Transverse colon (tissue), 4 donors: ENCODE results near the gene SYNE2. TPM values are rescaled to one million over a fixed set of nuclear protein-coding genes. Genes with fewer than 3 reads are reported as not detected.

Experiments used
- DNase-seq: peaks from one replicate; pipeline ENCODE4 v3.0.0-alpha.2; 2019
- H3K27ac ChIP-seq, 4 donors: fragments of 200-600 bp; sonication (generic); 2 replicates each; pipeline ENCODE4 v1.5.1; 2016 to 2018; ENCODE audit warnings: inconsistent platforms in 4 of 4
- H3K27me3 ChIP-seq: fragments of 200-600 bp; sonication (generic); 2 replicates; pipeline ENCODE4 v1.5.1; 2017; ENCODE audit warnings: inconsistent platforms
- H3K36me3 ChIP-seq, 4 donors: fragments of 200-600 bp; sonication (generic); 2 replicates each; pipeline ENCODE4 v1.5.1; 2017 to 2019; ENCODE audit warnings: inconsistent platforms in 4 of 4
- H3K4me1 ChIP-seq, 4 donors: fragments of 200-600 bp; sonication (generic); 2 replicates each; pipeline ENCODE4 v1.5.1; 2017 to 2020; ENCODE audit warnings: inconsistent platforms in 4 of 4
- H3K4me3 ChIP-seq, 4 donors: fragments of 200-600 bp; sonication (generic); 1 replicate in 1 of 4; 2 replicates in 3 of 4; pipeline versions ENCODE4 v1.5.1 to v1.6.1; 2017 to 2019; ENCODE audit warnings: inconsistent platforms in 4 of 4
- H3K9me3 ChIP-seq, 2 donors: fragments of 200-600 bp; sonication (generic); 2 replicates each; pipeline ENCODE4 v1.5.1; 2017 to 2019; ENCODE audit warnings: inconsistent platforms in 2 of 2
- CTCF ChIP-seq, 5 experiments: fragments of 200-600 bp in 3 of 5; fragments of 450-650 bp in 2 of 5; sonication (generic) in 3 of 5; IDR thresholded peaks; 1 replicate in 2 of 5; 2 replicates in 3 of 5; pipeline ENCODE4 v1.5.1; 2016 to 2017; ENCODE audit warnings: antibody characterized with exemption in 5 of 5, inconsistent platforms in 3 of 5, mild to moderate bottlenecking in 2 of 5, moderate library complexity in 1 of 5
- EP300 ChIP-seq: sonication (generic); formaldehyde crosslinking; IDR thresholded peaks from one replicate; pipeline ENCODE4 v1.6.1; 2017; ENCODE audit warnings: antibody characterized with exemption, low read depth
- POLR2A ChIP-seq: fragments of 450-650 bp; IDR thresholded peaks from one replicate; pipeline ENCODE4 v1.6.1; 2016; ENCODE audit warnings: antibody characterized with exemption, mild to moderate bottlenecking, moderate library complexity
- POLR2AphosphoS5 ChIP-seq, 3 donors: sonication (generic); formaldehyde crosslinking; IDR thresholded peaks; one replicate each; pipeline ENCODE4 v1.6.1; 2016; ENCODE audit warnings: antibody characterized with exemption in 3 of 3
- WGBS, 2 donors: methylation state at CpG; one replicate each; pipeline ENCODE4 v1.1.5; 2018; ENCODE audit warnings: low coverage in 1 of 2; 5-methylcytosine and 5-hydroxymethylcytosine counted together
- in situ Hi-C, 4 donors: fragments of 200-750 bp; cut with MboI; loops; one replicate each; pipeline versions ENCODE4 v1.15.0 to v1.15.1; 2017; ENCODE audit warnings: low sequenced_read_pairs in 3 of 4, low pct_ligation_motif_present in 1 of 4, low pct_unique_long_range_greater_than_20kb in 1 of 4
- intact Hi-C: fragments of 100-400 bp; cut with DNase I; formaldehyde crosslinking; loops from one replicate; pipeline ENCODE4 v1.15.1; 2023; ENCODE audit warnings: low total_unique reads
- total RNA-seq, 4 donors: library from RNA; depleted of rRNA; stranded (reverse); fragments of >200 nt; gene quantifications; one replicate each; pipeline ENCODE4 v1.1.0, GENCODE V29; 2016

Gene SYNE2
- total RNA-seq, 4 donors from 2014 or later, result 242 to 491 (median 304) TPM

- Histone ChIP-seq H3K9me3 (no peaks in the 10 kb centered on the region), H3K27me3 (no peaks in the 10 kb centered on the region), H3K27ac (no peak overlapping the region), H3K4me3 (no peak overlapping the region), H3K36me3 (peaks cover 0 to 28% (median 9%) of the 10 kb centered on the region in 4 donors), H3K4me1 (no peaks in the 10 kb centered on the region)
- intact Hi-C loops, result no loop called here
- TF ChIP-seq EP300 (no peak), POLR2AphosphoS5 (IDR thresholded peaks at IDR 0.05) (no peak), CTCF (IDR thresholded peaks at IDR 0.05) (no peak), POLR2A (no peak)
- WGBS, 2 donors, result 74 to 94% methylated on average over 3 to 12 of the region's 12 CpGs
- in situ Hi-C loops, result no loop called here
- DNase-seq, result no peak
Measured at GRCh38 chr14:64186231-64187129, 333.7 kb downstream of the SYNE2 start.

GRCh38 chr14:64187331-64187730 is 334.5 kb downstream of the SYNE2 start:
- in situ Hi-C loops, result no loop called here
- TF ChIP-seq POLR2A (no peak), CTCF (IDR thresholded peaks at IDR 0.05) (no peak), POLR2AphosphoS5 (IDR thresholded peaks at IDR 0.05) (no peak), EP300 (no peak)
- H3K4me1 ChIP-seq, result no peaks in the 10 kb centered on the region
- no peaks in the 10 kb centered on the region for H3K27me3 ChIP-seq
- H3K4me3 ChIP-seq, result no peak overlapping the region
- H3K9me3 ChIP-seq, result no peaks in the 10 kb centered on the region
- H3K36me3 ChIP-seq, result peaks cover 0 to 28% (median 8%) of the 10 kb centered on the region in 4 donors
- 69 to 73% methylated on average over 3 of the region's 3 CpGs for WGBS, 2 donors
- DNase-seq, result no peak
- H3K27ac ChIP-seq, result no peak overlapping the region
- intact Hi-C loops, result no loop called here

GRCh38 chr14:64190974-64191502 is 338.2 kb downstream of the SYNE2 start:
- Histone ChIP-seq H3K9me3 (no peaks in the 10 kb centered on the region), H3K4me1 (peaks cover 0 to 4% (median 0%) of the 10 kb centered on the region in 4 donors), H3K4me3 (no peak overlapping the region), H3K27ac (no peak overlapping the region), H3K27me3 (no peaks in the 10 kb centered on the region), H3K36me3 (peaks cover 0 to 28% (median 4%) of the 10 kb centered on the region in 4 donors)
- 98 to 100% methylated on average over 2 to 3 of the region's 3 CpGs for WGBS, 2 donors
- DNase-seq, result no peak
- intact Hi-C loops, result no loop called here
- no peak for TF ChIP-seq POLR2AphosphoS5 (IDR thresholded peaks at IDR 0.05)
- no peak for TF ChIP-seq CTCF (IDR thresholded peaks at IDR 0.05)
- no peak for TF ChIP-seq POLR2A
- TF ChIP-seq EP300, result no peak
- in situ Hi-C loops, result no loop called here

- Histone ChIP-seq H3K4me3 (no peak overlapping the region), H3K27ac (no peak overlapping the region), H3K4me1 (peaks cover 0 to 8% (median 0%) of the 10 kb centered on the region in 4 donors), H3K36me3 (peaks cover 0 to 27% (median 3%) of the 10 kb centered on the region in 4 donors), H3K9me3 (no peaks in the 10 kb centered on the region), H3K27me3 (no peaks in the 10 kb centered on the region)
- no peak for DNase-seq
- TF ChIP-seq POLR2A, result no peak
- TF ChIP-seq EP300, result no peak
- no peak for TF ChIP-seq POLR2AphosphoS5 (IDR thresholded peaks at IDR 0.05)
- no peak for TF ChIP-seq CTCF (IDR thresholded peaks at IDR 0.05)
- in situ Hi-C loops (no loop called here), intact Hi-C loops (no loop called here)
- WGBS, 2 donors, result 33 to 72% methylated on average over 1 to 2 of the region's 2 CpGs
Measured at GRCh38 chr14:64191756-64192155, 339.0 kb downstream of the SYNE2 start.
